Gastrocnemius medialis (tissue), 4 donors: Measurements from ENCODE around the gene ATG9B. TPM values are rescaled to one million over a fixed set of nuclear protein-coding genes. Genes with fewer than 3 reads are reported as not detected.

Source experiments
- ATAC-seq, 2 donors: fragments of 150-250 bp; one replicate each; pipeline ENCODE4 v1.9.1; 2016
- DNase-seq, 2 donors: peaks; one replicate each; pipeline ENCODE4 v3.0.0-alpha.2; 2019
- H3K27ac ChIP-seq, 4 donors: fragments of 200-600 bp; sonication (generic); 1 replicate in 1 of 4; 2 replicates in 3 of 4; pipeline ENCODE4 v1.5.1; 2016 to 2018; ENCODE audit warnings: mild to moderate bottlenecking in 2 of 4, moderate library complexity in 1 of 4
- H3K27me3 ChIP-seq, 3 donors: fragments of 200-600 bp; sonication (generic) in 2 of 3; 1 replicate in 1 of 3; 2 replicates in 2 of 3; pipeline versions ENCODE4 v1.5.1 to v1.6.0; 2016 to 2019; ENCODE audit warnings: mild to moderate bottlenecking in 1 of 3, moderate library complexity in 1 of 3
- H3K36me3 ChIP-seq, 2 donors: fragments of 200-600 bp; sonication (generic) in 1 of 2; one replicate each; pipeline ENCODE4 v1.5.1; 2017 to 2018
- H3K4me1 ChIP-seq, 2 donors: fragments of 200-600 bp; sonication (generic) in 1 of 2; one replicate each; pipeline ENCODE4 v1.5.1; 2016 to 2017; ENCODE audit warnings: mild to moderate bottlenecking in 2 of 2
- H3K4me3 ChIP-seq, 4 donors: fragments of 200-600 bp; sonication (generic) in 3 of 4; 1 replicate in 1 of 4; 2 replicates in 3 of 4; pipeline ENCODE4 v1.5.1; 2016 to 2019; ENCODE audit warnings: mild to moderate bottlenecking in 2 of 4
- H3K9me3 ChIP-seq, 3 donors: fragments of 200-600 bp; sonication (generic) in 2 of 3; 1 replicate in 1 of 3; 2 replicates in 2 of 3; pipeline ENCODE4 v1.5.1; 2016 to 2019
- CTCF ChIP-seq, 5 experiments: fragments of 450-650 bp in 3 of 5; fragments of 200-600 bp in 2 of 5; sonication (generic) in 2 of 5; IDR thresholded peaks in 4 of 5; conservative IDR thresholded peaks in 1 of 5; 1 replicate in 4 of 5; 2 replicates in 1 of 5; pipeline ENCODE4 v1.5.1; 2016 to 2019; ENCODE audit warnings: antibody characterized with exemption in 5 of 5, mild to moderate bottlenecking in 3 of 5, moderate library complexity in 3 of 5
- POLR2A ChIP-seq, 2 donors: fragments of 450-650 bp; IDR thresholded peaks; one replicate each; pipeline ENCODE4 v1.6.1; 2017; ENCODE audit warnings: antibody characterized with exemption in 2 of 2, mild to moderate bottlenecking in 2 of 2, moderate library complexity in 2 of 2
- in situ Hi-C, 4 donors: fragments of 200-750 bp; cut with MboI; loops; one replicate each; pipeline versions ENCODE4 v1.15.0 to v1.8.0; 2017; ENCODE audit warnings: low sequenced_read_pairs in 4 of 4
- intact Hi-C: fragments of 100-400 bp; cut with DNase I; formaldehyde crosslinking; loops from one replicate; pipeline ENCODE4 v1.15.1; 2023; ENCODE audit warnings: low total_unique reads
- total RNA-seq, 4 donors: library from RNA; depleted of rRNA; stranded (reverse); fragments of >200 nt; gene quantifications; one replicate each; pipeline versions ENCODE4 v1.1.0 to v1.2.3, GENCODE V29; 2016

ATG9B gene
- total RNA-seq, 4 donors from 2014 or later, result 0.31 TPM; not detected in 3

GRCh38 chr7:151057506-151057988, 33.3 kb upstream of the ATG9B start, which contains the start of gene CDK5:
Gene CDK5 (minus strand): TSS chr7:151057897. CDS start chr7:151057848, 49 bp downstream.
- H3K27me3 ChIP-seq, result no peaks in the 10 kb centered on the region
- H3K27ac ChIP-seq, result peak within 1 kb of the TSS; percentile 93 to 99 (median 98)
- no peaks in the 10 kb centered on the region for H3K36me3 ChIP-seq
- H3K4me1 ChIP-seq, result peaks cover 22 to 39% of the 10 kb centered on the region in 2 donors
- TF ChIP-seq CTCF (IDR thresholded peaks at IDR 0.05 in 4 of 5, conservative IDR thresholded peaks at IDR 0.05 in 1 of 5) (no peak), POLR2A (IDR thresholded peaks at IDR 0.05) (no peak)
- DNase-seq (no peak), ATAC-seq (peak; percentile 7 to 9)
- in situ Hi-C loops, result no loop called here
- H3K9me3 ChIP-seq, result no peaks in the 10 kb centered on the region
- intact Hi-C loops, result loop anchor here (5.0 kb wide), 1 partner anchor 1700 kb away; the partner anchor contains the start of gene ACTR3B
- peak within 1 kb of the TSS; percentile 71 to 92 (median 86) for H3K4me3 ChIP-seq

- intact Hi-C loops, result loop anchor here (5.0 kb wide), 1 partner anchor 1700 kb away; the partner anchor contains the start of gene ACTR3B
- in situ Hi-C loops, result no loop called here
- Histone ChIP-seq H3K9me3 (no peaks in the 10 kb centered on the region), H3K4me1 (peaks cover 22 to 36% of the 10 kb centered on the region in 2 donors), H3K27me3 (no peaks in the 10 kb centered on the region), H3K4me3 (peak overlapping the region; percentile 71 to 92 (median 82)), H3K27ac (peak overlapping the region in 2 of 4 donors; percentile 72 to 99), H3K36me3 (no peaks in the 10 kb centered on the region)
- DNase-seq, result no peak
- ATAC-seq, result no peak
- TF ChIP-seq POLR2A (IDR thresholded peaks at IDR 0.05) (no peak), CTCF (IDR thresholded peaks at IDR 0.05 in 4 of 5, conservative IDR thresholded peaks at IDR 0.05 in 1 of 5) (no peak)
Observed at GRCh38 chr7:151056666-151057505, 32.6 kb upstream of the ATG9B start.

GRCh38 chr7:151056283-151056665, 32.0 kb upstream of the ATG9B start:
- ATAC-seq, result no peak
- Histone ChIP-seq H3K4me1 (peaks cover 22 to 31% of the 10 kb centered on the region in 2 donors), H3K36me3 (no peaks in the 10 kb centered on the region), H3K27ac (no peak overlapping the region), H3K4me3 (no peak overlapping the region), H3K27me3 (no peaks in the 10 kb centered on the region), H3K9me3 (no peaks in the 10 kb centered on the region)
- in situ Hi-C loops, result no loop called here
- no peak for DNase-seq
- no peak for TF ChIP-seq CTCF (IDR thresholded peaks at IDR 0.05 in 4 of 5, conservative IDR thresholded peaks at IDR 0.05 in 1 of 5)
- TF ChIP-seq POLR2A (IDR thresholded peaks at IDR 0.05), result no peak
- intact Hi-C loops, result loop anchor here (5.0 kb wide), 1 partner anchor 1701 kb away; the partner anchor contains the start of gene ACTR3B

GRCh38 chr7:151053751-151054150, 29.5 kb upstream of the ATG9B start:
- in situ Hi-C loops, result no loop called here
- Histone ChIP-seq H3K9me3 (no peaks in the 10 kb centered on the region), H3K4me3 (no peak overlapping the region), H3K4me1 (peaks cover 14 to 17% of the 10 kb centered on the region in 2 donors), H3K27me3 (peaks cover 0 to 8% (median 0%) of the 10 kb centered on the region in 3 donors), H3K36me3 (no peaks in the 10 kb centered on the region), H3K27ac (no peak overlapping the region)
- intact Hi-C loops, result no loop called here
- TF ChIP-seq CTCF (IDR thresholded peaks at IDR 0.05 in 4 of 5, conservative IDR thresholded peaks at IDR 0.05 in 1 of 5) (no peak), POLR2A (IDR thresholded peaks at IDR 0.05) (no peak)
- DNase-seq (no peak), ATAC-seq (no peak)
